H9 (cell line): ENCODE data around the gene VAV3. TPM values are rescaled to one million over a fixed set of nuclear protein-coding genes. Genes with fewer than 3 reads are reported as not detected.
"Not testable (repeated sequence)": the region's sequence is repeated elsewhere in the genome, so short reads cannot be mapped to it uniquely, and the experiment has no call there.

ENCODE experiments used
- DNase-seq: peaks from one replicate; pipeline ENCODE4 v3.0.0-alpha.2; 2017
- H2AFZ ChIP-seq: one replicate; pipeline ENCODE4 v1.6.1; 2013; ENCODE audit warnings: mild to moderate bottlenecking, low read length, control low read depth, moderate library complexity
- H2AK5ac ChIP-seq: 2 replicates; pipeline ENCODE4 v1.6.1; 2013; ENCODE audit warnings: low read length, control low read depth, mixed read lengths; ENCODE audit not compliant: insufficient read length
- H2BK120ac ChIP-seq: one replicate; pipeline ENCODE4 v1.6.1; 2013; ENCODE audit warnings: low read depth, mild to moderate bottlenecking, low read length, control low read depth, inconsistent platforms; ENCODE audit not compliant: poor library complexity, severe bottlenecking
- H2BK12ac ChIP-seq: 2 replicates; pipeline ENCODE4 v1.6.1; 2013; ENCODE audit warnings: low read length, control low read depth, mixed read lengths, low read depth; ENCODE audit not compliant: insufficient read length
- H2BK15ac ChIP-seq: 2 replicates; pipeline ENCODE4 v1.6.1; 2013; ENCODE audit warnings: low read depth, low read length, control low read depth
- H2BK20ac ChIP-seq: one replicate; pipeline ENCODE4 v1.6.1; 2013; ENCODE audit warnings: low read depth, mild to moderate bottlenecking, low read length, control low read depth, inconsistent platforms; ENCODE audit not compliant: poor library complexity, severe bottlenecking
- H2BK5ac ChIP-seq: 2 replicates; pipeline ENCODE4 v1.6.1; 2013; ENCODE audit warnings: low read length, control low read depth, mixed read lengths; ENCODE audit not compliant: insufficient read length
- H3K14ac ChIP-seq: 2 replicates; pipeline ENCODE4 v1.6.1; 2013; ENCODE audit warnings: low read length, control low read depth; ENCODE audit not compliant: insufficient read depth
- H3K18ac ChIP-seq: 2 replicates; pipeline ENCODE4 v1.6.1; 2013; ENCODE audit warnings: low read depth, mild to moderate bottlenecking, mixed read lengths, low read length, control low read depth; ENCODE audit not compliant: insufficient read length
- H3K23ac ChIP-seq: 2 replicates; pipeline ENCODE4 v1.6.1; 2013; ENCODE audit warnings: low read length, control low read depth, mixed read lengths, low read depth; ENCODE audit not compliant: insufficient read length
- H3K23me2 ChIP-seq: 2 replicates; pipeline ENCODE4 v1.6.1; 2013; ENCODE audit warnings: low read depth, mild to moderate bottlenecking, mixed read lengths, low read length, control low read depth; ENCODE audit not compliant: insufficient read length, poor library complexity, severe bottlenecking
- H3K27ac ChIP-seq: 2 replicates; pipeline ENCODE4 v1.5.1; 2013; ENCODE audit warnings: low read length, control low read depth, mixed read lengths, low read depth; ENCODE audit not compliant: insufficient read length
- H3K27me3 ChIP-seq: 2 replicates; pipeline ENCODE4 v1.6.1; 2013; ENCODE audit warnings: low read length, control low read depth, inconsistent platforms; ENCODE audit not compliant: insufficient read depth
- H3K4ac ChIP-seq: 2 replicates; pipeline ENCODE4 v1.6.1; 2013; ENCODE audit warnings: low read depth, mild to moderate bottlenecking, control low read depth, inconsistent platforms, low read length, moderate library complexity
- H3K4me1 ChIP-seq: 2 replicates; pipeline ENCODE4 v1.6.1; 2013; ENCODE audit warnings: low read length, control low read depth, inconsistent platforms; ENCODE audit not compliant: insufficient read depth
- H3K4me2 ChIP-seq: 2 replicates; pipeline ENCODE4 v1.6.1; 2013; ENCODE audit warnings: low read length, control low read depth, mixed read lengths; ENCODE audit not compliant: insufficient read length, insufficient read depth
- H3K56ac ChIP-seq: 2 replicates; pipeline ENCODE4 v1.6.1; 2013; ENCODE audit warnings: low read depth, mild to moderate bottlenecking, mixed read lengths, low read length, control low read depth; ENCODE audit not compliant: insufficient read length
- H3K79me1 ChIP-seq: 2 replicates; pipeline ENCODE4 v1.6.1; 2013; ENCODE audit warnings: low read depth, mild to moderate bottlenecking, moderate library complexity, low read length, control low read depth, inconsistent platforms; ENCODE audit not compliant: insufficient read depth, poor library complexity, severe bottlenecking
- H3K79me2 ChIP-seq: 2 replicates; pipeline ENCODE4 v1.6.1; 2013; ENCODE audit warnings: low read length, control low read depth, inconsistent platforms; ENCODE audit not compliant: insufficient read depth
- H3K9ac ChIP-seq: 2 replicates; pipeline ENCODE4 v1.6.1; 2013; ENCODE audit warnings: low read length, control low read depth, mixed read lengths; ENCODE audit not compliant: insufficient read length; ENCODE audit errors: extremely low read depth
- H3K9me3 ChIP-seq: one replicate; pipeline ENCODE4 v1.6.1; 2013; ENCODE audit warnings: low read depth, low read length, inconsistent platforms; ENCODE audit not compliant: control insufficient read depth
- H3T11ph ChIP-seq: one replicate; pipeline ENCODE4 v1.6.1; 2013; ENCODE audit warnings: mild to moderate bottlenecking, low read length, control low read depth, inconsistent platforms
- H4K20me1 ChIP-seq: one replicate; pipeline ENCODE4 v1.6.1; 2013; ENCODE audit not compliant: control insufficient read depth, insufficient read length, insufficient read depth
- H4K5ac ChIP-seq: 2 replicates; pipeline ENCODE4 v1.6.1; 2013; ENCODE audit warnings: low read depth, mild to moderate bottlenecking, mixed read lengths, low read length, control low read depth; ENCODE audit not compliant: insufficient read length
- H4K8ac ChIP-seq: replicated peaks from 2 replicates; pipeline ENCODE4 v1.6.1; 2013; ENCODE audit warnings: low read length, control low read depth, mixed read lengths, low read depth; ENCODE audit not compliant: insufficient read length
- H4K91ac ChIP-seq: 2 replicates; pipeline ENCODE4 v1.6.1; 2013; ENCODE audit warnings: low read depth, mild to moderate bottlenecking, moderate library complexity, mixed read lengths, low read length, control low read depth; ENCODE audit not compliant: insufficient read length
- H3K27ac Mint-ChIP-seq, 3 experiments: 2 replicates in 2 of 3; 3 replicates in 1 of 3; pipeline ENCODE4 v1.8.0; 2020 to 2021; ENCODE audit warnings: mixed read lengths in 3 of 3, mild to moderate bottlenecking in 1 of 3, moderate library complexity in 1 of 3
- H3K27me3 Mint-ChIP-seq: 2 replicates; pipeline ENCODE4 v1.8.0; 2021; ENCODE audit warnings: low read depth, mild to moderate bottlenecking, moderate library complexity, mixed read lengths
- H3K36me3 Mint-ChIP-seq, 3 experiments: 2 replicates in 2 of 3; 3 replicates in 1 of 3; pipeline ENCODE4 v1.8.0; 2020 to 2021; ENCODE audit warnings: low read depth in 3 of 3, mixed read lengths in 3 of 3; ENCODE audit not compliant: insufficient read depth in 1 of 3
- H3K4me1 Mint-ChIP-seq, 2 experiments: 2 replicates each; pipeline ENCODE4 v1.8.0; 2020; ENCODE audit warnings: mixed read lengths in 2 of 2
- H3K4me3 Mint-ChIP-seq, 2 experiments: 2 replicates in 1 of 2; 3 replicates in 1 of 2; pipeline ENCODE4 v1.8.0; 2020 to 2021; ENCODE audit warnings: mild to moderate bottlenecking in 2 of 2, mixed read lengths in 2 of 2, moderate library complexity in 1 of 2
- H3K9me3 Mint-ChIP-seq, 2 experiments: 2 replicates in 1 of 2; 3 replicates in 1 of 2; pipeline ENCODE4 v1.8.0; 2020; ENCODE audit warnings: mild to moderate bottlenecking in 2 of 2, mixed read lengths in 2 of 2, moderate library complexity in 1 of 2
- WGBS: extraction: QIAGEN DNeasy Blood & Tissue Kit; methylation state at CpG from one replicate; pipeline ENCODE4 v1.1.7; 2013; ENCODE audit warnings: missing lambda C conversion rate, low lambda C conversion rate, mixed read lengths; ENCODE audit not compliant: insufficient read length; ENCODE audit errors: extremely low coverage; 5-methylcytosine and 5-hydroxymethylcytosine counted together
- total RNA-seq: library from RNA; stranded (reverse); gene quantifications from 2 replicates; pipeline ENCODE4 v1.2.1, GENCODE V29; 2021
- TF ChIP-seq, protein P1 (sequence below): fragments of 200-600 bp; sonication (generic); conservative IDR thresholded peaks from 3 replicates; pipeline ENCODE4 v1.8.0; 2021; ENCODE audit warnings: antibody characterized with exemption, mild to moderate bottlenecking

The VAV3 gene
- total RNA-seq, 1 experiment from 2014 or later = 5.1 TPM

DNA sequence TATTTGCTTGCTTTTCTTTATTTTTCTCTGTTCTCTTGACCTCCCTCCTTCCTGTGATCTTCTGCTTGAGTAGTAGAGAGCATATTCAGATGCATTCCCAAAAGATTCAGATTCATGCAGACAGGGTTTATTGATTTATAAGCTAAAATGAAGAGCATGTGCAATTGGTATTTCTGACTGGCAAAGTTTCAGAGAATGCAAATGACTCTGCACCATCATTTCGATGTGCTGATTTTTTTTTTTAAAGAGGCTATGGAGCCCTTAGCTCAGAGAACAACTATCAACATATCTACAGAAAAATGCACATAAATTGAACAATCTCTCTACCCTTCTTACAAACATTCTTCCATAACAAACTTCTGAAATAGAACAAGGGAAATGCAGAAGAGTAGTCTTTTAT is 312.0 kb downstream of the VAV3 start:
- no peak overlapping the region for H2BK20ac ChIP-seq
- no peak overlapping the region for H3K4ac ChIP-seq
- no peak overlapping the region for H2BK5ac ChIP-seq
- DNase-seq = no peak
- no peak overlapping the region for H2AK5ac ChIP-seq
- no peak overlapping the region for H4K8ac ChIP-seq
- H3K79me2 ChIP-seq = no peaks in the 10 kb centered on the region
- H3K9me3 Mint-ChIP-seq = no peaks in the 10 kb centered on the region
- no peak overlapping the region for H3K9ac ChIP-seq
- H3K9me3 ChIP-seq = no peaks in the 10 kb centered on the region
- no peak overlapping the region for H3K18ac ChIP-seq
- no peak overlapping the region for H3K23ac ChIP-seq
- peak overlapping the region in 1 of 3 experiments; percentile 9; a peak in 1 of 7 replicates for H3K27ac Mint-ChIP-seq
- no peak overlapping the region for H3K4me3 Mint-ChIP-seq
- no peaks in the 10 kb centered on the region for H3K23me2 ChIP-seq
- H3K56ac ChIP-seq = no peak overlapping the region
- no peak overlapping the region for H4K91ac ChIP-seq
- WGBS = no CpG with 5 or more reads among the region's 1 CpG
- H3K27ac ChIP-seq = no peak overlapping the region
- H3K14ac ChIP-seq = no peak overlapping the region
- TF ChIP-seq, protein P1, sequence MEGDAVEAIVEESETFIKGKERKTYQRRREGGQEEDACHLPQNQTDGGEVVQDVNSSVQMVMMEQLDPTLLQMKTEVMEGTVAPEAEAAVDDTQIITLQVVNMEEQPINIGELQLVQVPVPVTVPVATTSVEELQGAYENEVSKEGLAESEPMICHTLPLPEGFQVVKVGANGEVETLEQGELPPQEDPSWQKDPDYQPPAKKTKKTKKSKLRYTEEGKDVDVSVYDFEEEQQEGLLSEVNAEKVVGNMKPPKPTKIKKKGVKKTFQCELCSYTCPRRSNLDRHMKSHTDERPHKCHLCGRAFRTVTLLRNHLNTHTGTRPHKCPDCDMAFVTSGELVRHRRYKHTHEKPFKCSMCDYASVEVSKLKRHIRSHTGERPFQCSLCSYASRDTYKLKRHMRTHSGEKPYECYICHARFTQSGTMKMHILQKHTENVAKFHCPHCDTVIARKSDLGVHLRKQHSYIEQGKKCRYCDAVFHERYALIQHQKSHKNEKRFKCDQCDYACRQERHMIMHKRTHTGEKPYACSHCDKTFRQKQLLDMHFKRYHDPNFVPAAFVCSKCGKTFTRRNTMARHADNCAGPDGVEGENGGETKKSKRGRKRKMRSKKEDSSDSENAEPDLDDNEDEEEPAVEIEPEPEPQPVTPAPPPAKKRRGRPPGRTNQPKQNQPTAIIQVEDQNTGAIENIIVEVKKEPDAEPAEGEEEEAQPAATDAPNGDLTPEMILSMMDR = no peak
- H3T11ph ChIP-seq = no peak overlapping the region
- no peaks in the 10 kb centered on the region; the same call in 1 of the 2 replicates for H3K4me1 ChIP-seq
- H3K36me3 Mint-ChIP-seq = no peaks in the 10 kb centered on the region
- H2BK12ac ChIP-seq = no peak overlapping the region
- H2AFZ ChIP-seq = no peak overlapping the region
- H3K4me2 ChIP-seq = no peak overlapping the region
- H3K4me1 Mint-ChIP-seq = peaks cover 5 to 7% of the 10 kb centered on the region in 2 experiments; a peak in 2 of 4 replicates
- no peaks in the 10 kb centered on the region for H4K20me1 ChIP-seq
- no peak overlapping the region for H4K5ac ChIP-seq
- H2BK15ac ChIP-seq = no peak overlapping the region
- no peaks in the 10 kb centered on the region for H3K79me1 ChIP-seq
- no peak overlapping the region for H2BK120ac ChIP-seq
- H3K27me3 ChIP-seq = no peaks in the 10 kb centered on the region
- H3K27me3 Mint-ChIP-seq = no peaks in the 10 kb centered on the region

DNA sequence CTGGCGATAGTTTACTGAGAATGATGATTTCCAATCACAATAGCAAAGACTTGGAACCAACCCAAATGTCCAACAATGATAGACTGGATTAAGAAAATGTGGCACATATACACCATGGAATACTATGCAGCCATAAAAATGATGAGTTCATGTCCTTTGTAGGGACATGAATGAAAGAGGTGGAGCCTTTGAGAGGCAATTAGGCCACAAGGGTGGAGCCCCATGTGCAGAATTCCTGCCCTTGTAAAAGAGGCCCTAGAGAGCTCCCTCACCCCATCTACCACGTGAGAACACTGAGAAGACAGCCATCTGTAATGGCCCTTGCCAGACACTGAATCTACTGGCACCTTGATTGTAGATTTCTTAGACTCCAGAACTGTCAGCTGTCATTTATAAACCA is 314.2 kb downstream of the VAV3 start:
- H2AFZ ChIP-seq = not testable (repeated sequence)

More for the DNA sequence above, 314.2 kb downstream of the VAV3 start:
- H3K4me2 ChIP-seq, H2BK120ac ChIP-seq, DNase-seq, H3K9me3 Mint-ChIP-seq, H3K4me1 ChIP-seq, H2BK12ac ChIP-seq, H3K79me2 ChIP-seq, H2BK5ac ChIP-seq, H4K5ac ChIP-seq, H3K23me2 ChIP-seq, H3K9ac ChIP-seq, H3K56ac ChIP-seq, H2BK15ac ChIP-seq, H3K9me3 ChIP-seq, H3K27me3 ChIP-seq, H3K23ac ChIP-seq, H4K8ac ChIP-seq, H4K20me1 ChIP-seq, H4K91ac ChIP-seq, H3K4ac ChIP-seq, H3K27ac Mint-ChIP-seq, H3K18ac ChIP-seq, H3K27me3 Mint-ChIP-seq, H2BK20ac ChIP-seq, H3K27ac ChIP-seq, H3K4me1 Mint-ChIP-seq, H3K14ac ChIP-seq, H2AK5ac ChIP-seq, H3K4me3 Mint-ChIP-seq, H3K79me1 ChIP-seq, H3K36me3 Mint-ChIP-seq, H3T11ph ChIP-seq: not testable (repeated sequence)
- no CpG with 5 or more reads among the region's 2 CpGs for WGBS
